Suprapubic skin (tissue), 4 donors: ENCODE results near the gene PHGDH. TPM values are rescaled to one million over a fixed set of nuclear protein-coding genes. Genes with fewer than 3 reads are reported as not detected.

Source experiments
- DNase-seq, 2 donors: peaks; one replicate each; pipeline ENCODE4 v3.0.0-alpha.2; 2019; ENCODE audit warnings: low spot score in 2 of 2
- H3K27ac ChIP-seq: fragments of 200-600 bp; sonication (generic); one replicate; pipeline ENCODE4 v1.5.1; 2019
- H3K27me3 ChIP-seq: fragments of 200-600 bp; sonication (generic); one replicate; pipeline ENCODE4 v1.5.1; 2019
- H3K36me3 ChIP-seq: fragments of 200-600 bp; sonication (generic); one replicate; pipeline ENCODE4 v1.5.1; 2019
- H3K4me1 ChIP-seq: fragments of 200-600 bp; sonication (generic); one replicate; pipeline ENCODE4 v1.5.1; 2019
- H3K4me3 ChIP-seq: fragments of 200-600 bp; sonication (generic); one replicate; pipeline ENCODE4 v1.5.1; 2019; ENCODE audit warnings: mild to moderate bottlenecking
- H3K9me3 ChIP-seq: fragments of 200-600 bp; sonication (generic); one replicate; pipeline ENCODE4 v1.5.1; 2019
- CTCF ChIP-seq, 2 donors: fragments of 200-600 bp in 1 of 2; fragments of 450-650 bp in 1 of 2; sonication (generic) in 1 of 2; IDR thresholded peaks; one replicate each; pipeline ENCODE4 v1.5.1; 2016 to 2019; ENCODE audit warnings: antibody characterized with exemption in 2 of 2, mild to moderate bottlenecking in 1 of 2, moderate library complexity in 1 of 2
- EP300 ChIP-seq: sonication (generic); formaldehyde crosslinking; IDR thresholded peaks from one replicate; pipeline ENCODE4 v1.6.1; 2017; ENCODE audit warnings: antibody characterized with exemption
- POLR2A ChIP-seq, 2 donors: fragments of 450-650 bp; IDR thresholded peaks; one replicate each; pipeline ENCODE4 v1.6.1; 2017; ENCODE audit warnings: antibody characterized with exemption in 2 of 2, mild to moderate bottlenecking in 2 of 2, moderate library complexity in 2 of 2
- POLR2AphosphoS5 ChIP-seq, 3 donors: sonication (generic); formaldehyde crosslinking; IDR thresholded peaks; one replicate each; pipeline ENCODE4 v1.6.1; 2017; ENCODE audit warnings: antibody characterized with exemption in 3 of 3
- WGBS: methylation state at CpG from one replicate; pipeline ENCODE4 v1.1.5; 2018; 5-methylcytosine and 5-hydroxymethylcytosine counted together
- total RNA-seq, 4 donors: library from RNA; depleted of rRNA; stranded (reverse); fragments of >200 nt; gene quantifications; one replicate each; pipeline ENCODE4 v1.1.0, GENCODE V29; 2016

PHGDH gene
- total RNA-seq, 4 donors from 2014 or later = 81.3 to 130 (median 100.0) TPM

GRCh38 chr1:119733754-119734153 is 22.0 kb downstream of the PHGDH start:
- H3K27ac ChIP-seq = no peak overlapping the region
- no peak for TF ChIP-seq POLR2A (IDR thresholded peaks at IDR 0.05)
- no peak for TF ChIP-seq POLR2AphosphoS5 (IDR thresholded peaks at IDR 0.05)
- no peak for TF ChIP-seq EP300
- TF ChIP-seq CTCF (IDR thresholded peaks at IDR 0.05) = no peak
- WGBS = 93% methylated on average over 3 of the region's 3 CpGs

GRCh38 chr1:119735217-119735616 is 23.5 kb downstream of the PHGDH start:
- Histone ChIP-seq H3K4me1 (peaks cover 21% of the 10 kb centered on the region), H3K36me3 (peaks cover 40% of the 10 kb centered on the region), H3K27me3 (no peaks in the 10 kb centered on the region), H3K9me3 (no peaks in the 10 kb centered on the region), H3K27ac (peak overlapping the region; percentile 38), H3K4me3 (no peak overlapping the region)
- 96% methylated on average over 14 of the region's 14 CpGs for WGBS
- no peak for TF ChIP-seq POLR2AphosphoS5 (IDR thresholded peaks at IDR 0.05)
- TF ChIP-seq POLR2A (IDR thresholded peaks at IDR 0.05) = no peak
- TF ChIP-seq CTCF (IDR thresholded peaks at IDR 0.05) = no peak
- TF ChIP-seq EP300 = no peak
- no peak for DNase-seq

More at GRCh38 chr1:119733754-119734153, 22.0 kb downstream of the PHGDH start:
- Histone ChIP-seq H3K9me3 (no peaks in the 10 kb centered on the region), H3K27me3 (no peaks in the 10 kb centered on the region), H3K4me3 (no peak overlapping the region), H3K36me3 (peaks cover 48% of the 10 kb centered on the region), H3K4me1 (peaks cover 17% of the 10 kb centered on the region)
- DNase-seq = no peak

GRCh38 chr1:119736649-119737039 is 24.9 kb downstream of the PHGDH start:
- TF ChIP-seq EP300 = no peak
- TF ChIP-seq CTCF (IDR thresholded peaks at IDR 0.05) = no peak
- no peak for TF ChIP-seq POLR2AphosphoS5 (IDR thresholded peaks at IDR 0.05)
- no peak for TF ChIP-seq POLR2A (IDR thresholded peaks at IDR 0.05)
- H3K27ac ChIP-seq = peak overlapping the region; percentile 40
- H3K9me3 ChIP-seq = no peaks in the 10 kb centered on the region
- WGBS = 86% methylated on average over 2 of the region's 2 CpGs
- no peak overlapping the region for H3K4me3 ChIP-seq
- H3K36me3 ChIP-seq = peaks cover 28% of the 10 kb centered on the region
- no peak for DNase-seq
- no peaks in the 10 kb centered on the region for H3K27me3 ChIP-seq
- H3K4me1 ChIP-seq = peaks cover 21% of the 10 kb centered on the region

- 65% methylated on average over 16 of the region's 16 CpGs for WGBS
- Histone ChIP-seq H3K27ac (peak overlapping the region; percentile 40), H3K4me1 (peaks cover 23% of the 10 kb centered on the region), H3K9me3 (no peaks in the 10 kb centered on the region), H3K4me3 (no peak overlapping the region), H3K36me3 (peaks cover 27% of the 10 kb centered on the region), H3K27me3 (no peaks in the 10 kb centered on the region)
- no peak for DNase-seq
- TF ChIP-seq POLR2AphosphoS5 (IDR thresholded peaks at IDR 0.05) (no peak), POLR2A (IDR thresholded peaks at IDR 0.05) (no peak), EP300 (no peak), CTCF (IDR thresholded peaks at IDR 0.05) (no peak)
Measured at GRCh38 chr1:119737040-119737682, 25.4 kb downstream of the PHGDH start.

GRCh38 chr1:119738100-119738720 is 26.5 kb downstream of the PHGDH start:
- DNase-seq = no peak
- H3K27ac ChIP-seq = no peak overlapping the region
- peaks cover 27% of the 10 kb centered on the region for H3K36me3 ChIP-seq
- TF ChIP-seq CTCF (IDR thresholded peaks at IDR 0.05) = no peak
- TF ChIP-seq POLR2A (IDR thresholded peaks at IDR 0.05) = no peak
- TF ChIP-seq EP300 = no peak
- TF ChIP-seq POLR2AphosphoS5 (IDR thresholded peaks at IDR 0.05) = no peak
- H3K4me1 ChIP-seq = peaks cover 33% of the 10 kb centered on the region
- no peak overlapping the region for H3K4me3 ChIP-seq
- H3K9me3 ChIP-seq = no peaks in the 10 kb centered on the region
- WGBS = 66% methylated on average over 2 of the region's 7 CpGs
- no peaks in the 10 kb centered on the region for H3K27me3 ChIP-seq
